AG09309 (cell line): Measurements from ENCODE around the gene BIRC2.
"Not testable (repeated sequence)": the region's sequence is repeated elsewhere in the genome, so short reads cannot be mapped to it uniquely, and the experiment has no call there.

Experiments used
- DNase-seq: peaks from one replicate; pipeline ENCODE4 v3.0.0-alpha.2; 2010; ENCODE audit warnings: low read depth
- H3K4me3 ChIP-seq: 2 replicates; pipeline ENCODE4 v1.5.1; 2011; ENCODE audit warnings: mild to moderate bottlenecking, low read depth, low read length, moderate library complexity; ENCODE audit not compliant: control insufficient read depth
- TF ChIP-seq, protein P1 (sequence below): IDR thresholded peaks from 2 replicates; pipeline ENCODE4 v1.5.1; 2011; ENCODE audit warnings: mild to moderate bottlenecking, low read depth, low read length, inconsistent platforms; ENCODE audit not compliant: insufficient read depth, control insufficient read depth; ENCODE audit errors: missing control alignments

BIRC2 gene

DNA sequence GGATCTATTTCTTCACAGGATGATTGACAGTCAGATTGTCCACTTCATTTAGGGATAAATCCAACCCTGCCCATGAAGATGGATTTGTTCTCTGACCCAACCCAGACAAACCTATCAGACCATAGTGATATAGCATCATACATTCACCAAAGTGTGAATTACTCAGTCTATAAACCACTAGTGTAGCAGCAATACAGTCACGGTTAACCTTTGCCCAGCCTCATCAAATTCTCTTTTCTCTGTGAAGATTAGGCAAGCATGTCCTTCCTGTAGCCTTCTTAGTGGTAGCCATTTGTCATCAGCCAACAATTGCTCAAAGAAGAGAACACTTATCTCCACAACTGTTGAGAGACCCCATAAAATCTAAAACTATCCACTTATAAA lies 14.4 kb upstream of the BIRC2 start:
- TF ChIP-seq, protein P1, sequence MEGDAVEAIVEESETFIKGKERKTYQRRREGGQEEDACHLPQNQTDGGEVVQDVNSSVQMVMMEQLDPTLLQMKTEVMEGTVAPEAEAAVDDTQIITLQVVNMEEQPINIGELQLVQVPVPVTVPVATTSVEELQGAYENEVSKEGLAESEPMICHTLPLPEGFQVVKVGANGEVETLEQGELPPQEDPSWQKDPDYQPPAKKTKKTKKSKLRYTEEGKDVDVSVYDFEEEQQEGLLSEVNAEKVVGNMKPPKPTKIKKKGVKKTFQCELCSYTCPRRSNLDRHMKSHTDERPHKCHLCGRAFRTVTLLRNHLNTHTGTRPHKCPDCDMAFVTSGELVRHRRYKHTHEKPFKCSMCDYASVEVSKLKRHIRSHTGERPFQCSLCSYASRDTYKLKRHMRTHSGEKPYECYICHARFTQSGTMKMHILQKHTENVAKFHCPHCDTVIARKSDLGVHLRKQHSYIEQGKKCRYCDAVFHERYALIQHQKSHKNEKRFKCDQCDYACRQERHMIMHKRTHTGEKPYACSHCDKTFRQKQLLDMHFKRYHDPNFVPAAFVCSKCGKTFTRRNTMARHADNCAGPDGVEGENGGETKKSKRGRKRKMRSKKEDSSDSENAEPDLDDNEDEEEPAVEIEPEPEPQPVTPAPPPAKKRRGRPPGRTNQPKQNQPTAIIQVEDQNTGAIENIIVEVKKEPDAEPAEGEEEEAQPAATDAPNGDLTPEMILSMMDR, result no peak

DNA sequence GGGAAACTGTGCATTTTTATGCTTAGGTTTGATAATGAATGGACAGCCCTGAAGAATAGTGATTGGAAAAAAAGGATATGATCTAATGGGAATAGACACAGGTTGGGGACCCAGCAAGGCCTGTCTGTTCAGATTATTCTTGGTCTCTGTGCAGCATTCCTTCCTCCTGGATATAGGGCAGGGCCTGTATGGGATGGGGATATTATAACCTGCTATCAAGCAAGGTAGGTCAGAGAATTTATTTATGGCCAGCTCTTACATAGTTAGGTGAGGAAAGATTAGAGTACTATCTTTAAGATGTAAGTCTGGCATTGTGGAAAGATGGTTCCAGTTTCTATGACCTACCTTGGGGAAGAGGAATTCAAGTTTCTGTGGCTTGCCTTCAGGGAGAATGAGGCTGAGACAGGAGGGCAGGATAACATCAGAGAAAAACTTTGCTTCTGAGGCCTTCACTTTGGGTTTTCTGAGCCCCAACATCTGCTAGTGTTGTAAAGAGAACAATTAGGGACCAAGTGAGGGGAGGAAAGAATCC lies 8.5 kb upstream of the BIRC2 start:
- TF ChIP-seq, protein P1, result no peak
- no peak overlapping the region for H3K4me3 ChIP-seq
- no peak for DNase-seq

More for the DNA sequence above, 14.4 kb upstream of the BIRC2 start:
- no peak overlapping the region for H3K4me3 ChIP-seq
- no peak for DNase-seq

DNA sequence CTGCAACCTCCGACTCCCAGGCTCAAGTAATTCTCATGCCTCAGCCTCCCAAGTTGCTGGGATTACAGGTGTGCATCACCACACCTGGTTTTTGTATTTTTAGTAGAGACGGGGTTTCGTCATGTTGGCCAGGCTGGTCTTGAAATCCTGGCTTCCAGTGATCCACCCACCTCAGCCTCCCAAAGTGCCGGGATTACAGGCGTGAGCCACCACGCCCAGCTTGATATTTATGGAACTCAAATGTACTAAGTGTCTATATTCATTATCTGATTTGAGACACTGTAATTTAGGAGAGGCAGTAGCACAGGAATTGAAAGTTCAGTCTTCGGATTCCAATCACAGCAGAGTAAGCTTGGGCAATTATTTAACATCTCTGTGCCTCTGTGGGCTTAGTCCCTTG lies 5.7 kb upstream of the BIRC2 start:
- H3K4me3 ChIP-seq, DNase-seq: not testable (repeated sequence)

- no peak overlapping the region for H3K4me3 ChIP-seq
- DNase-seq, result peak; percentile 57
- TF ChIP-seq, protein P1, result peak; percentile 84
Observed at GRCh38 chr11:102341844-102342318, 5.1 kb upstream of the BIRC2 start.

- TF ChIP-seq, protein P1, result no peak
- no peak overlapping the region for H3K4me3 ChIP-seq
- no peak for DNase-seq
Observed at GRCh38 chr11:102343809-102344208, 3.2 kb upstream of the BIRC2 start.

DNA sequence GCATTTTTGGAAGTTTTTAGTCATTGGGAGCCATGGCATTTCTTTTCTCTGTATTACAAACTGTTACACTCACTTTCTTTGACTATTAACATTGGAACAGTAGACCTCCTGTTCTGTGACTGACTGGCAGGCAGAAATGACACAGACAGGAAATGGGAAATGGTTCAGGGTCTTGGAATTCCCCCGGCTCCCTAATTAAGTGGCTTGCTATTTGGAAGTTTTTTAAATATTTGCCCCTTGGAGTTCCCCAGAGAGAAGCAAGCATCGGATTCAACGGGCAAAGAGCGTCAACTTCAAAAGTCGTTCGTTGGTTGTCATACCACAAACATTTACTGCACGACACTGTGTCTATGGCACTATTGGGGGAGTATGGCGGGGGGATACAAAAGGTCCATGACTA lies 1.1 kb upstream of the BIRC2 start:
- TF ChIP-seq, protein P1, result no peak
- DNase-seq, result no peak
- peak overlapping the region; percentile 55 for H3K4me3 ChIP-seq

- no peak for DNase-seq
- H3K4me3 ChIP-seq, result peak overlapping the region; percentile 55
- TF ChIP-seq, protein P1, result no peak
Observed at GRCh38 chr11:102346456-102346747, 612 bp upstream of the BIRC2 start.
